H1 (cell line): ENCODE results near the gene MTF1. TPM values are rescaled to one million over a fixed set of nuclear protein-coding genes. Genes with fewer than 3 reads are reported as not detected.

Experiments used
- CTCF ChIA-PET: fragments of 300-600 bp; sonication (Branson Sonifier 250); formaldehyde crosslinking; loops from one replicate; lab custom pipeline; 2021; ENCODE audit not compliant: partially characterized antibody; lab: Charles Lee
- POLR2A ChIA-PET: fragments of 300-600 bp; sonication (Branson Sonifier 250); formaldehyde crosslinking; loops from one replicate; lab custom pipeline; 2021; ENCODE audit warnings: inconsistent platforms; ENCODE audit not compliant: partially characterized antibody; lab: Charles Lee
- DNase-seq, 2 experiments: peaks; one replicate each; pipeline versions ENCODE4 v3.0.0 to v3.0.0-alpha.2; 2010 to 2022; ENCODE audit warnings: low spot score in 2 of 2, low read depth in 1 of 2, mixed read lengths in 1 of 2
- FAIRE-seq: peaks from 2 replicates; lab custom pipeline; 2011; peaks lifted over from hg19 to GRCh38; lab: Jason Lieb, UNC
- H2AFZ ChIP-seq: 2 replicates; pipeline ENCODE4 v1.8.1; 2012; ENCODE audit warnings: low read length, inconsistent platforms
- H2AK5ac ChIP-seq: 2 replicates; pipeline ENCODE4 v1.6.1; 2013; ENCODE audit warnings: low read depth, low read length
- H2BK120ac ChIP-seq: replicated peaks from 2 replicates; pipeline ENCODE3; 2013; ENCODE audit warnings: low read depth, low read length, inconsistent platforms
- H2BK12ac ChIP-seq: 2 replicates; pipeline ENCODE4 v1.6.1; 2013; ENCODE audit warnings: low read depth, low read length
- H2BK15ac ChIP-seq: 2 replicates; pipeline ENCODE4 v1.6.1; 2013; ENCODE audit warnings: low read length
- H2BK20ac ChIP-seq: 2 replicates; pipeline ENCODE4 v1.6.1; 2013; ENCODE audit warnings: low read length
- H2BK5ac ChIP-seq: 2 replicates; pipeline ENCODE4 v1.6.1; 2013; ENCODE audit warnings: low read depth, low read length
- H3K14ac ChIP-seq: 2 replicates; pipeline ENCODE4 v1.6.1; 2013; ENCODE audit warnings: inconsistent platforms; ENCODE audit not compliant: insufficient read length
- H3K18ac ChIP-seq: 2 replicates; pipeline ENCODE4 v1.6.1; 2013; ENCODE audit warnings: low read length; ENCODE audit errors: extremely low read depth
- H3K23ac ChIP-seq: 2 replicates; pipeline ENCODE4 v1.6.1; 2013; ENCODE audit warnings: inconsistent platforms; ENCODE audit not compliant: insufficient read length
- H3K23me2 ChIP-seq: 2 replicates; pipeline ENCODE4 v1.6.1; 2013; ENCODE audit warnings: low read depth, low read length
- H3K27ac ChIP-seq: 2 replicates; pipeline ENCODE4 v1.6.1; 2011; ENCODE audit warnings: low read depth, low read length, inconsistent platforms
- H3K27me3 ChIP-seq, 4 experiments: replicated peaks in 1 of 4; 1 replicate in 1 of 4; 2 replicates in 3 of 4; pipeline versions ENCODE4 v1.6.1 to v1.8.1; 2011 to 2013; ENCODE audit warnings: low read length in 3 of 4, mild to moderate bottlenecking in 3 of 4, inconsistent platforms in 2 of 4, mixed read lengths in 2 of 4, moderate library complexity in 1 of 4; ENCODE audit not compliant: control insufficient read depth in 3 of 4, insufficient read depth in 3 of 4; ENCODE audit errors: extremely low read depth in 1 of 4
- H3K36me3 ChIP-seq, 4 experiments: 2 replicates each; pipeline versions ENCODE4 v1.6.1 to v1.8.1; 2011 to 2013; ENCODE audit warnings: mild to moderate bottlenecking in 4 of 4, low read length in 3 of 4, moderate library complexity in 2 of 4, control low read depth in 1 of 4, inconsistent platforms in 1 of 4; ENCODE audit not compliant: insufficient read depth in 4 of 4, control insufficient read depth in 2 of 4
- H3K4ac ChIP-seq: replicated peaks from 2 replicates; pipeline ENCODE3; 2013; ENCODE audit warnings: low read length, low read depth, mixed read lengths, inconsistent platforms; ENCODE audit not compliant: insufficient read length
- H3K4me1 ChIP-seq, 4 experiments: replicated peaks in 1 of 4; 1 replicate in 1 of 4; 2 replicates in 3 of 4; pipeline versions ENCODE4 v1.6.1 to v1.8.1; 2011 to 2013; ENCODE audit warnings: low read length in 3 of 4, inconsistent platforms in 2 of 4, mixed read lengths in 1 of 4; ENCODE audit not compliant: insufficient read depth in 4 of 4, control insufficient read depth in 3 of 4
- H3K4me2 ChIP-seq, 2 experiments: 2 replicates each; pipeline versions ENCODE4 v1.6.1 to v1.8.1; 2011 to 2013; ENCODE audit warnings: low read depth in 2 of 2, low read length in 2 of 2, control low read depth in 1 of 2, inconsistent platforms in 1 of 2, mild to moderate bottlenecking in 1 of 2; ENCODE audit not compliant: insufficient read depth in 1 of 2
- H3K4me3 ChIP-seq, 4 experiments: fragments of 200-600, 300-600 bp in 1 of 4; sonication (generic), shearing (Covaris generic), sonication (Bioruptor Twin) in 1 of 4; 2 replicates each; pipeline versions ENCODE4 v1.5.1 to v1.8.1; 2011 to 2016; ENCODE audit warnings: low read length in 4 of 4, low read depth in 3 of 4, control low read depth in 2 of 4, inconsistent platforms in 2 of 4, mild to moderate bottlenecking in 2 of 4, mixed read lengths in 1 of 4, moderate library complexity in 1 of 4; ENCODE audit not compliant: insufficient read depth in 2 of 4; ENCODE audit errors: extremely low read depth in 1 of 4
- H3K56ac ChIP-seq: replicated peaks from 2 replicates; pipeline ENCODE3; 2013; ENCODE audit warnings: low read depth, mild to moderate bottlenecking, mixed read lengths, low read length, inconsistent platforms; ENCODE audit not compliant: insufficient read length
- H3K79me1 ChIP-seq: 2 replicates; pipeline ENCODE4 v1.6.1; 2013; ENCODE audit warnings: low read depth, low read length, control low read depth
- H3K79me2 ChIP-seq, 2 experiments: 2 replicates each; pipeline versions ENCODE4 v1.6.1 to v1.8.1; 2012 to 2013; ENCODE audit warnings: low read length in 2 of 2, mild to moderate bottlenecking in 2 of 2, inconsistent platforms in 1 of 2; ENCODE audit not compliant: insufficient read depth in 2 of 2, control insufficient read depth in 1 of 2
- H3K9ac ChIP-seq, 4 experiments: replicated peaks in 1 of 4; 1 replicate in 1 of 4; 2 replicates in 3 of 4; pipeline versions ENCODE4 v1.6.1 to v1.8.1; 2011 to 2013; ENCODE audit warnings: low read depth in 3 of 4, low read length in 3 of 4, control low read depth in 2 of 4, mild to moderate bottlenecking in 2 of 4, moderate library complexity in 2 of 4, inconsistent platforms in 1 of 4; ENCODE audit errors: extremely low read depth in 1 of 4
- H3K9me3 ChIP-seq, 2 experiments: 2 replicates each; pipeline versions ENCODE4 v1.6.1 to v1.8.1; 2012 to 2013; ENCODE audit warnings: mild to moderate bottlenecking in 2 of 2, moderate library complexity in 2 of 2, control low read depth in 1 of 2, inconsistent platforms in 1 of 2, low read depth in 1 of 2, low read length in 1 of 2, mixed read lengths in 1 of 2; ENCODE audit not compliant: insufficient read depth in 2 of 2
- H4K20me1 ChIP-seq, 2 experiments: replicated peaks in 1 of 2; 2 replicates each; pipeline versions ENCODE3 to v1.8.1; 2011 to 2013; ENCODE audit warnings: inconsistent platforms in 2 of 2, low read length in 2 of 2, mild to moderate bottlenecking in 1 of 2; ENCODE audit not compliant: insufficient read depth in 2 of 2, control insufficient read depth in 1 of 2
- H4K5ac ChIP-seq: 2 replicates; pipeline ENCODE4 v1.6.1; 2013; ENCODE audit warnings: low read length, low read depth, mixed read lengths, inconsistent platforms; ENCODE audit not compliant: insufficient read length
- H4K8ac ChIP-seq: 2 replicates; pipeline ENCODE4 v1.8.0; 2013; ENCODE audit warnings: mild to moderate bottlenecking, moderate library complexity, low read length, inconsistent platforms; ENCODE audit not compliant: insufficient read depth; ENCODE audit errors: extremely low read depth
- H4K91ac ChIP-seq: replicated peaks from 2 replicates; pipeline ENCODE3; 2013; ENCODE audit warnings: low read length, mixed read lengths, inconsistent platforms; ENCODE audit not compliant: insufficient read length
- BACH1 ChIP-seq: IDR thresholded peaks from 2 replicates; pipeline ENCODE4 v1.6.1; 2012; ENCODE audit warnings: low read length, improper control_type of control experiment
- CBX5 ChIP-seq: fragments of 300-800, 300-1000 bp; sonication (generic); IDR thresholded peaks from 2 replicates; pipeline ENCODE4 v1.7.1; 2016; ENCODE audit warnings: antibody characterized with exemption, low read length, low read depth
- CHD1 ChIP-seq: IDR thresholded peaks from 2 replicates; pipeline ENCODE4 v1.6.1; 2012; ENCODE audit warnings: low read depth, low read length, improper control_type of control experiment
- CREB1 ChIP-seq: IDR thresholded peaks from 2 replicates; pipeline ENCODE4 v1.6.1; 2012; ENCODE audit warnings: inconsistent platforms
- FOSL1 ChIP-seq: IDR thresholded peaks from 2 replicates; pipeline ENCODE4 v1.6.1; 2011; ENCODE audit warnings: mild to moderate bottlenecking, low read depth, low read length, moderate library complexity; ENCODE audit not compliant: insufficient read depth
- JUN ChIP-seq: IDR thresholded peaks from 2 replicates; pipeline ENCODE4 v1.6.1; 2011; ENCODE audit warnings: low read depth, mild to moderate bottlenecking, improper control_type of control experiment, low read length
- KDM4A ChIP-seq: IDR thresholded peaks from one replicate; pipeline ENCODE4 v1.7.1; 2012; ENCODE audit warnings: low read depth, mild to moderate bottlenecking, moderate library complexity, low read length, inconsistent platforms; ENCODE audit not compliant: severe bottlenecking
- RFX5 ChIP-seq: IDR thresholded peaks from 2 replicates; pipeline ENCODE4 v1.6.1; 2011; ENCODE audit warnings: low read depth, low read length, improper control_type of control experiment, borderline replicate concordance
- SIX5 ChIP-seq: IDR thresholded peaks from 2 replicates; pipeline ENCODE4 v1.6.1; 2011; ENCODE audit warnings: mild to moderate bottlenecking, low read depth, low read length
- SP2 ChIP-seq: IDR thresholded peaks from 2 replicates; pipeline ENCODE4 v1.6.1; 2012; ENCODE audit warnings: mild to moderate bottlenecking, low read length, inconsistent platforms
- SP4 ChIP-seq: IDR thresholded peaks from 2 replicates; pipeline ENCODE4 v1.6.1; 2012; ENCODE audit warnings: low read length, inconsistent platforms
- SRF ChIP-seq: IDR thresholded peaks from 2 replicates; pipeline ENCODE4 v1.6.1; 2011; ENCODE audit warnings: mild to moderate bottlenecking, low read depth, low read length, moderate library complexity
- TAF1 ChIP-seq: IDR thresholded peaks from 2 replicates; pipeline ENCODE4 v1.6.1; 2011; ENCODE audit warnings: mild to moderate bottlenecking, low read depth, low read length
- TCF12 ChIP-seq: IDR thresholded peaks from 2 replicates; pipeline ENCODE4 v1.6.1; 2011; ENCODE audit warnings: low read depth, mild to moderate bottlenecking, low read length
- USF2 ChIP-seq: IDR thresholded peaks from 2 replicates; pipeline ENCODE4 v1.6.1; 2011; ENCODE audit warnings: low read length, improper control_type of control experiment
- WGBS, 2 experiments: shearing (Covaris generic) in 1 of 2; methylation state at CpG; one replicate each; pipeline versions ENCODE4 v1.1.6 to v1.1.7; 2013 to 2015; ENCODE audit warnings: low lambda C conversion rate in 2 of 2, mixed read lengths in 2 of 2, inconsistent platforms in 1 of 2, low coverage in 1 of 2, missing lambda C conversion rate in 1 of 2; ENCODE audit not compliant: insufficient replicate concordance in 2 of 2, insufficient coverage in 1 of 2, insufficient read length in 1 of 2; ENCODE audit errors: extremely low coverage in 1 of 2, missing lambda C conversion rate in 1 of 2; 5-methylcytosine and 5-hydroxymethylcytosine counted together
- polyA plus RNA-seq, 7 experiments: library from polyadenylated mRNA; depleted of rRNA in 3 of 7; stranded (reverse) in 5 of 7; unstranded in 2 of 7; fragments of >200 nt in 5 of 7; fragments of 200-250 nt in 2 of 7; gene quantifications; 1 replicate in 5 of 7; 2 replicates in 1 of 7; 4 replicates in 1 of 7; pipeline versions ENCODE4 v1.2.1 to v1.2.3, GENCODE V29; 2011 to 2013; ENCODE audit warnings: missing spikeins in 2 of 7, mixed read lengths in 2 of 7
- total RNA-seq: library from RNA; stranded (reverse); fragmentation: NEBNext Ultra II Directional; extraction: Animal tissue kit (Norgen Biotek cat#: 25700); gene quantifications from 2 replicates; pipeline ENCODE4 v1.2.1, GENCODE V29; 2021

The MTF1 gene
- total and polyA plus RNA-seq, 2 of the 8 experiments (the other 6 are each of a cell fraction or from before 2014, with no cell fraction given) = 4.0 to 15.5 TPM

- H4K5ac ChIP-seq = no peak overlapping the region
- H3K14ac ChIP-seq = no peak overlapping the region
- WGBS, 2 experiments = 100% methylated on average over 1 of the region's 1 CpG; no CpG with 5 or more reads in 1 of the 2 experiments
- H2BK12ac ChIP-seq = no peak overlapping the region
- H3K18ac ChIP-seq = no peak overlapping the region
- no peak overlapping the region for H3K4me2 ChIP-seq
- H3K56ac ChIP-seq = no peak overlapping the region
- H2BK15ac ChIP-seq = no peak overlapping the region
- ChIA-PET POLR2A (interaction anchor here (1.0 to 1.6 kb wide), 3 partner anchors 10 to 35 kb away, joined by 3 to 4 read pairs (median 3); partner anchors contain the start of gene MTF1), CTCF (interaction anchor here (0.8 to 1.2 kb wide), 2 partner anchors 11 to 29 kb away, joined by 3 to 5 read pairs; no protein-coding TSS in a partner anchor)
- DNase-seq (no peak), FAIRE-seq (no peak)
- no peak overlapping the region for H2BK120ac ChIP-seq
- no peaks in the 10 kb centered on the region for H3K27me3 ChIP-seq
- no peak overlapping the region for H2AK5ac ChIP-seq
- no peak overlapping the region for H2BK5ac ChIP-seq
- no peak overlapping the region for H3K4me3 ChIP-seq
- H3K23me2 ChIP-seq = no peaks in the 10 kb centered on the region
- H3K4me1 ChIP-seq = no peaks in the 10 kb centered on the region
- H2BK20ac ChIP-seq = no peak overlapping the region
- H4K20me1 ChIP-seq = peaks cover 4 to 8% of the 10 kb centered on the region in 2 experiments
- no peaks in the 10 kb centered on the region for H3K79me1 ChIP-seq
- H3K79me2 ChIP-seq = no peaks in the 10 kb centered on the region; a peak in 2 of 4 replicates
- H3K23ac ChIP-seq = no peak overlapping the region
- H4K91ac ChIP-seq = no peak overlapping the region
- no peak overlapping the region for H3K4ac ChIP-seq
- no peak overlapping the region for H3K9ac ChIP-seq
- H3K27ac ChIP-seq = no peak overlapping the region
- peaks cover 5 to 25% (median 14%) of the 10 kb centered on the region in 4 experiments; a peak in 6 of 8 replicates for H3K36me3 ChIP-seq
- no peak overlapping the region for H4K8ac ChIP-seq
- no peaks in the 10 kb centered on the region for H3K9me3 ChIP-seq
- no peak overlapping the region for H2AFZ ChIP-seq
- TF ChIP-seq RFX5 (no peak), JUN (no peak), BACH1 (no peak), USF2 (no peak), SP4 (no peak), SIX5 (no peak), SRF (no peak), TAF1 (no peak), SP2 (no peak), KDM4A (no peak), FOSL1 (no peak), TCF12 (no peak), CHD1 (no peak), CREB1 (no peak), CBX5 (no peak)
These were observed 18.7 kb downstream of the MTF1 start for GRCh38 chr1:37840711-37841110.
